ENCODE data around the gene CYGB.

Gene CYGB

GRCh38 chr17:76541739-76542454 is 4.4 kb upstream of the CYGB start:
- TF ChIP-seq CTCF (IDR thresholded peaks at IDR 0.05; ENCODE audit: insufficient read depth, low read depth, low read length, missing control alignments): no peak

GRCh38 chr17:76540381-76541300 is 3.1 kb upstream of the CYGB start:
- DNase-seq (ENCODE audit: low read depth): peak; percentile 96
- peak; percentile 27 for TF ChIP-seq CTCF (IDR thresholded peaks at IDR 0.05; ENCODE audit: insufficient read depth, low read depth, low read length, missing control alignments)
- H3K4me3 ChIP-seq (ENCODE audit: low read length): peak overlapping the region; percentile 28

More at GRCh38 chr17:76541739-76542454, 4.4 kb upstream of the CYGB start:
- H3K4me3 ChIP-seq (ENCODE audit: low read length): no peak overlapping the region
- DNase-seq (ENCODE audit: low read depth): no peak

- peak within 1 kb of the TSS; percentile 28 for H3K4me3 ChIP-seq (ENCODE audit: low read length)
- TF ChIP-seq CTCF (IDR thresholded peaks at IDR 0.05; ENCODE audit: insufficient read depth, low read depth, low read length, missing control alignments): peak; percentile 9
- DNase-seq (ENCODE audit: low read depth): no peak
Measured at GRCh38 chr17:76539631-76540271, 2.2 kb upstream of the CYGB start, which contains the start of gene PRCD. PRCD (plus strand) TSS chr17:76540044; CDS start chr17:76540142, 98 bp downstream.

GRCh38 chr17:76538941-76539570 is 1.5 kb upstream of the CYGB start:
- no peak for TF ChIP-seq CTCF (IDR thresholded peaks at IDR 0.05; ENCODE audit: insufficient read depth, low read depth, low read length, missing control alignments)
- H3K4me3 ChIP-seq (ENCODE audit: low read length): no peak overlapping the region
- DNase-seq (ENCODE audit: low read depth): no peak

GRCh38 chr17:76538281-76538931 is 897 bp upstream of the CYGB start:
- DNase-seq (ENCODE audit: low read depth): no peak
- H3K4me3 ChIP-seq (ENCODE audit: low read length): no peak overlapping the region
- no peak for TF ChIP-seq CTCF (IDR thresholded peaks at IDR 0.05; ENCODE audit: insufficient read depth, low read depth, low read length, missing control alignments)

GRCh38 chr17:76537288-76537577 is 276 bp downstream of the CYGB start:
- peak; percentile 52 for DNase-seq (ENCODE audit: low read depth)
- no peak overlapping the region for H3K4me3 ChIP-seq (ENCODE audit: low read length)
- no peak for TF ChIP-seq CTCF (IDR thresholded peaks at IDR 0.05; ENCODE audit: insufficient read depth, low read depth, low read length, missing control alignments)
